Hematopoietic multipotent progenitor cell treated with erythropoietin and hydrocortisone succinate and interleukin-3 and kit ligand, for 4 days (in vitro differentiated cells): ENCODE data around the gene ACSBG1.

ENCODE experiments used
- DNase-seq: peaks from one replicate; pipeline ENCODE4 v3.0.0-alpha.2; 2015

ACSBG1 gene

GRCh38 chr15:78129077-78129750, 105.2 kb downstream of the ACSBG1 start:
- no peak for DNase-seq

- no peak for DNase-seq
Observed at GRCh38 chr15:78127882-78128281, 106.5 kb downstream of the ACSBG1 start.

DNA sequence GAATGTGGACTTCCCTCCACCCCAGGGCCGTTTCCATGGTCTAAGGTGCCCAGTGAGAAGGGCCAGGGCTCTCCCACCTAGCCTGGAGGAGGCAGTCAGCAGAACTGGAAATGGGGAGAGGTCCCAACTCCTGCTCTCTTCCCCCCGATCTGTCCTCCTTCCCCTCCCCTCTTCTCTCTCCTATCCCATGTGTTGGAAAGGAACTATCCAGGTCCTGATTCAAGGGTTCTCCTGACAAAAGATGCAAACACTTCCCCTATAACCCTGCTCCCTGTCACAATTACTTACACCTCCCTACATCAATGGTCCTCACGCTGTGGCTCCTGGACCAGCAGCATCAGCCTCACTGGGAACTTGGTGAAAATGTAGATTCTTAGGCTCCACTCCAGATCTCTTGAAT, 109.1 kb downstream of the ACSBG1 start:
- no peak for DNase-seq

- no peak for DNase-seq
Observed at GRCh38 chr15:78120523-78120922, 113.8 kb downstream of the ACSBG1 start.
